ENCODE measurements around the gene HLA-B. TPM values are rescaled to one million over a fixed set of nuclear protein-coding genes. Genes with fewer than 3 reads are reported as not detected.
A peak's percentile ranks its signal among the peaks of the same experiment; 100 is the strongest.

HLA-B gene
- total RNA-seq, 2 experiments from 2014 or later = 3,225 to 3,295 TPM

DNA sequence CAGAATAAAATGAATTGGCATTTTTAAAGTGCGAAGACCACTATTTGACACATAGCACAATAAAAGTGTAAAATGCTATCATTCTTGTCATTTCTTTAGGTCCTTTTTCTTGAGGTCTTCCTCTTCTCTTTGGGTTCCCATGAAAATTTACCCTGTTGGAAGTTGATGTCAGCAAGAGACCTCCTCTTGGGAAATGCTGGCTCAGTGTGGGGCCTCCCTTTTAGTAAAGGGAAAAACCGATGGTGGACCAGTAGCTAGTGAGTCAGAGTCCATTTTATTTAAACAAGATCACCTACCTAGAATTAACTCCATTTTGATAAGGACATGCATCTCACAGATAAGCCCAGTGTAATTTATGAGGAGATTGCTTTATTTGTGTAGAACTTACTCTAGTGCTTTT, 47.3 kb downstream of the HLA-B start:
- no peak for DNase-seq
- Mint-ChIP-seq H3K27ac (no peak overlapping the region), H3K27me3 (ENCODE audit: low read depth) (no peaks in the 10 kb centered on the region), H3K4me1 (ENCODE audit: low read depth) (no peaks in the 10 kb centered on the region), H3K36me3 (ENCODE audit: low read depth) (no peaks in the 10 kb centered on the region), H3K4me3 (peak overlapping the region; percentile 15), H3K9me3 (no peaks in the 10 kb centered on the region)
- CTCF ChIA-PET = no interaction called here
- intact Hi-C loops (cut with micrococcal nuclease) = no loop called here

DNA sequence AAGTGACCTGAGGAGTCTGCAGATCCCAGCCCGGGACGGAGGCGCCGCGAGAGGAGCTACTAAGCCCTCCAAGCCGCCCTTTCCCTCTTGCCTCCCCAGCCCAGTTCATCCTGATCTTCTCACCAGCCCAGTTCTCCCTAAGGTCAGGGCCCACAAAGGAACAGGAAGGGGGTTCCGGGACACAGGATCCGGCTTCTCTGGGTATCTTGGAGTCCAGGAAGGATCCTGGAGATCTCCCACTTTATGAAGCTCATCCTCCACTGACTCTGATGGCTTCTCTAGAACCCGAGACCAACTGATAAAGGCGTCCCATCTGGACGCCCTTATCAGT, 48.2 kb downstream of the HLA-B start:
- CTCF ChIA-PET = no interaction called here
- peak overlapping the region; percentile 74 for H3K4me3 Mint-ChIP-seq
- no peaks in the 10 kb centered on the region for H3K4me1 Mint-ChIP-seq (ENCODE audit: low read depth)
- H3K27me3 Mint-ChIP-seq (ENCODE audit: low read depth) = no peaks in the 10 kb centered on the region
- DNase-seq = no peak
- H3K36me3 Mint-ChIP-seq (ENCODE audit: low read depth) = no peaks in the 10 kb centered on the region
- intact Hi-C loops (cut with micrococcal nuclease) = no loop called here
- H3K27ac Mint-ChIP-seq = no peak overlapping the region
- H3K9me3 Mint-ChIP-seq = no peaks in the 10 kb centered on the region

DNA sequence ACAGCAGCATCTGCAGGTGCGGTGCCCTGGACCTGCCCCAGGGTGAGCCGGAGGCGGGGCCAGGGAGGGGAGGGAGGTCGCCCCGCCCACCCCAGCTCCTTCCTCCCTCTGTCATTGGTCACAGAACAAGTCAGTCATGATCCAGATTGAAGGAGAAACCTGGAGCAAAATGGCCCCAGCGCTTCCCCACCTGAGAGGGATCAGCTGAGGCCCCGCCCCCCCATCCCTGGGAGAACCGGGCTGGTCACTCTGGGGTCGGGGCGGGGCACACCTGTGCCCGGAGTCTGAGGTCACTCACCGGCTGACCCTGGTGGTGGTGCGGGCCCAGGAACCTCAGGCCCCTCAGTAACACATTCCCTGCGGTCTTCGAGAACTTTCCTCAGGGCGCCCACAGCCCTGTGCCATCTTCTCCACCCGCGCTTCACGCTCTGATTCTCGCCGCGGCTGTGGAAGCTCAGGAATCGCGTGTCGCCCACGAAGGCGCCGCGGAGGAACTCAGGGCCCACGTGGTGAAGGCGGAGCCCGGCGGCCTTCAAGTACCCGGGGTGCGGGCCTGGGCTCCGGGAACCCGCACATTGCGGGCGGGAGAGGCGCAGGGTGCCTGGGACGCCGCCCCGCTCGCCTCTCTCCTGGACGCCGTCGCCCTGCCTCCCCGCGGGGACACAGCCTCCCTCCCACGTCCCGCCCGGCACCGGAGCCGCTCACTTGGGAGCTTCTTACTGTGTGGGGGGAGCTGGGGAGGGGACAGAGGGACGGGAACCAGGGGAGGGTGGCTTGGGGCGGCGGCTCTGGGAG, 48.7 kb downstream of the HLA-B start:
- CTCF ChIA-PET = interaction anchor here (0.6 kb wide), 1 partner anchor 628 kb away, joined by 6 read pairs; no protein-coding TSS in a partner anchor
- peak overlapping the region; percentile 74 for H3K4me3 Mint-ChIP-seq
- H3K27me3 Mint-ChIP-seq (ENCODE audit: low read depth) = no peaks in the 10 kb centered on the region
- H3K4me1 Mint-ChIP-seq (ENCODE audit: low read depth) = no peaks in the 10 kb centered on the region
- peak; percentile 72 for DNase-seq
- intact Hi-C loops (cut with micrococcal nuclease) = no loop called here
- H3K36me3 Mint-ChIP-seq (ENCODE audit: low read depth) = no peaks in the 10 kb centered on the region
- no peaks in the 10 kb centered on the region for H3K9me3 Mint-ChIP-seq
- H3K27ac Mint-ChIP-seq = peak overlapping the region; percentile 33

DNA sequence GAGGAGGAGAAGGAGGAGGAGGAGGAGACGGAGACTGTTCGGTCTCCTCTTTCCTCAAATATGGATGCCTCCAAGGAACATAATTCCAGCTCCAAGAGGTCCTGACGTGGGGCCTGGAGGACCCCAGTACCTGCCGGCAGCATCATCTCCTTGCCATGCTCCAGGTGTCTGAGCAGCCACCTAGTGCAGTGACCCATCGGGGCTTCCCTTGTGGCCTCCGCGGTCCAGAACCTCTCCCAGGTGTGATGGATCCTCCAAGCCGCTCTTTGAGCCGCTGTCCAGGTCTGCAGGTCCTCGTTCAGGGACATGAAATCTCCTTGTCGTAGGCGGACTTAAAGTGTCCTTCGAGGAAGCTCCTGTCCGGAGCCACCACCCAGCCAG, 49.3 kb downstream of the HLA-B start:
- no peaks in the 10 kb centered on the region for H3K27me3 Mint-ChIP-seq (ENCODE audit: low read depth)
- H3K9me3 Mint-ChIP-seq = no peaks in the 10 kb centered on the region

DNA sequence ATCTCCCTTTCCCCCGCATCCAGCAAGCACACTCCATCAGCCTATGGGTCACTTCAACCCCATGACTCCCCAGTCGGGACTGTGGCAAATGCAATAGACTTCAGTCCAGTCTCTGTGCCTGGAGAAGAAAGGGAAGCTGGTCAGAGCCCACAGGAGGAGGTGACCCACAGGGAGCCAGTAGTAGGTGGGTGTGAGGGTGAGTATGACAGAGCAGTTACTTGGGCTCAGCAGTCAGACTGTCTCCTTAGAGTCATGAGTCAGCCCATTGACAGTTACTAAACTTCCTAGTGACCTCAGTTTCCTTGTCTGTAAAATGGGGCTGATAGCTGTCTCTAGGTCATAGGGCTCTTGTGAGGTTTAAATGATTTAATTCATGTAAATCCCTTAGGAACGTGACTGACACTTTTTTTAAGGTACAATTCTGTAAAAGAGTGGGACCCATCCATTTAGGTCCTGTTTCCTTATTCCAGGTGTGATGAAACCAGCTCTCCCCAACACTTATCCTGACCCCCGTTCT, 51.2 kb downstream of the HLA-B start:
- Mint-ChIP-seq H3K9me3 (no peaks in the 10 kb centered on the region), H3K36me3 (ENCODE audit: low read depth) (no peaks in the 10 kb centered on the region), H3K27me3 (ENCODE audit: low read depth) (no peaks in the 10 kb centered on the region), H3K27ac (no peak overlapping the region), H3K4me1 (ENCODE audit: low read depth) (no peaks in the 10 kb centered on the region), H3K4me3 (no peak overlapping the region)
- DNase-seq = no peak
- intact Hi-C loops (cut with micrococcal nuclease) = no loop called here
- CTCF ChIA-PET = interaction anchor here (0.7 kb wide), 1 partner anchor 11 kb away, joined by 3 read pairs; no protein-coding TSS in a partner anchor

More for the DNA sequence above, 49.3 kb downstream of the HLA-B start:
- intact Hi-C loops (cut with micrococcal nuclease) = no loop called here
- H3K27ac Mint-ChIP-seq = no peak overlapping the region
- DNase-seq = no peak
- CTCF ChIA-PET = interaction anchor here (0.6 kb wide), 1 partner anchor 627 kb away, joined by 6 read pairs; no protein-coding TSS in a partner anchor
- no peaks in the 10 kb centered on the region for H3K36me3 Mint-ChIP-seq (ENCODE audit: low read depth)
- no peak overlapping the region for H3K4me3 Mint-ChIP-seq
- H3K4me1 Mint-ChIP-seq (ENCODE audit: low read depth) = no peaks in the 10 kb centered on the region

DNA sequence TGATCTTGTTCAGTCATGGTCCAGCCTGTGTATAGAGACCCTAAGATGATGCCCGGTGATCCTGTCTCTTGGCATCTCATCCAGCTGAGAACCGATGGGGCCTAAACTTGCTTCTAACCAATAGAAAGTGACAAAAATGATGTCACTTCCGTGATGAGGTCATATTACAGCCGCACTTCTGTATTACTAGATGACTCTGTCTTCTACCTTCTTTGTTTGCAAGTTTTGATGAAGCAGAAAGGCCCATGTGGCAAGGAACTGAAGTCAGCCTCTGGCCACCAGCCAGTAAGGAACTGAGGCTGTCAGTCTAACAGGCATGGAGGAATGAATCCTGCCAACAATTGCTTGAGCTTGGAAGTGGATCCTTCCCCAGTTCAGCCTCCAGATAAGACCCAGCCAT, 52.3 kb downstream of the HLA-B start:
- Mint-ChIP-seq H3K4me3 (no peak overlapping the region), H3K27me3 (ENCODE audit: low read depth) (no peaks in the 10 kb centered on the region), H3K27ac (no peak overlapping the region), H3K9me3 (no peaks in the 10 kb centered on the region), H3K36me3 (ENCODE audit: low read depth) (no peaks in the 10 kb centered on the region), H3K4me1 (ENCODE audit: low read depth) (no peaks in the 10 kb centered on the region)
- CTCF ChIA-PET = interaction anchor here (0.6 kb wide), 1 partner anchor 174 kb away, joined by 3 read pairs; no protein-coding TSS in a partner anchor
- DNase-seq = no peak
- intact Hi-C loops (cut with micrococcal nuclease) = no loop called here

Small RNA genes lying within 50 kb of the gene (microRNA-seq; reads per million reads assigned to microRNA genes)
- 4.9 reads per million for gene MIR6891 (ENCODE audit: borderline microRNAs expressed, borderline replicate concordance)

Other genes starting within 250 kb of the HLA-B start
- not detected for gene C6orf15, start 244.6 kb downstream of the HLA-B start, total RNA-seq
- gene PSORS1C1, start 242.4 kb downstream of the HLA-B start, total RNA-seq = under 1 TPM; 0.29 to 0.40 TPM
- gene CDSN, start 236.7 kb downstream of the HLA-B start, total RNA-seq = not detected
- not detected for gene PSORS1C2, start 218.1 kb downstream of the HLA-B start, total RNA-seq
- gene CCHCR1, start 199.4 kb downstream of the HLA-B start, total RNA-seq = 10 to 100 TPM; 40.0 to 44.5 TPM
- gene TCF19, start 198.6 kb downstream of the HLA-B start, total RNA-seq = 10 to 100 TPM; 72.0 to 73.3 TPM
- gene POU5F1, start 186.5 kb downstream of the HLA-B start, total RNA-seq = under 1 TPM in 1 of 2 experiments, not detected in 1; 0.48 TPM
- 1,000 to 10,000 TPM; 1,018 to 1,049 TPM for gene HLA-C, start 85.1 kb downstream of the HLA-B start, total RNA-seq
- gene MICA, start 46.4 kb upstream of the HLA-B start, total RNA-seq = 10 to 100 TPM; 10.2 to 10.4 TPM
- gene MICB, start 141.0 kb upstream of the HLA-B start, total RNA-seq = 10 to 100 TPM; 21.4 to 22.6 TPM
- not detected for gene MCCD1, start 171.8 kb upstream of the HLA-B start, total RNA-seq
- gene DDX39B, start 184.8 kb upstream of the HLA-B start, total RNA-seq = 100 to 1,000 TPM; 600 to 624 TPM
- 1 to 10 TPM; 1.2 to 1.4 TPM for gene ATP6V1G2, start 189.4 kb upstream of the HLA-B start, total RNA-seq
- 10 to 100 TPM; 20.4 to 20.6 TPM for gene NFKBIL1, start 190.4 kb upstream of the HLA-B start, total RNA-seq
- gene LTA, start 215.1 kb upstream of the HLA-B start, total RNA-seq = 100 to 1,000 TPM; 165 to 173 TPM
- 10 to 100 TPM; 31.6 to 33.2 TPM for gene TNF, start 218.4 kb upstream of the HLA-B start, total RNA-seq
- 10 to 100 TPM; 50.5 to 52.3 TPM for gene LTB, start 225.2 kb upstream of the HLA-B start, total RNA-seq
- gene LST1, start 229.1 kb upstream of the HLA-B start, total RNA-seq = 10 to 100 TPM; 11.5 to 12.5 TPM
- gene NCR3, start 235.8 kb upstream of the HLA-B start, total RNA-seq = 1 to 10 TPM; 2.8 TPM